Activated T-cell treated with anti-CD3 and anti-CD28 coated beads, Interleukin-2, amount 50 U/mL, for 72 hours (primary cell): ENCODE data around the gene CLDN24. TPM values are rescaled to one million over a fixed set of nuclear protein-coding genes. Genes with fewer than 3 reads are reported as not detected.

Experiments
- ATAC-seq, 2 donors: fragments of 150-1000 bp; cut with Tn5 transposase; replicated peaks in 1 of 2; 2 replicates each; pipeline ENCODE4 v1.10.0; 2021; ENCODE audit warnings: moderate library complexity in 2 of 2, mild to moderate bottlenecking in 1 of 2
- DNase-seq, 2 donors: peaks; one replicate each; pipeline ENCODE4 v3.0.0; 2021 to 2022; ENCODE audit warnings: mixed read lengths in 1 of 2
- H3K27ac Mint-ChIP-seq: one replicate; pipeline ENCODE4 v1.8.0; 2022; ENCODE audit warnings: mild to moderate bottlenecking, moderate library complexity, mixed read lengths
- H3K27me3 Mint-ChIP-seq: one replicate; pipeline ENCODE4 v1.8.0; 2022; ENCODE audit warnings: low read depth, mixed read lengths
- H3K36me3 Mint-ChIP-seq, 2 donors: one replicate each; pipeline ENCODE4 v1.8.0; 2022; ENCODE audit warnings: mixed read lengths in 2 of 2, mild to moderate bottlenecking in 1 of 2; ENCODE audit not compliant: insufficient read depth in 2 of 2
- H3K4me1 Mint-ChIP-seq: one replicate; pipeline ENCODE4 v1.8.0; 2022; ENCODE audit warnings: low read depth, mixed read lengths
- H3K4me3 Mint-ChIP-seq, 2 donors: one replicate each; pipeline ENCODE4 v1.8.0; 2022; ENCODE audit warnings: mild to moderate bottlenecking in 2 of 2, mixed read lengths in 2 of 2, moderate library complexity in 2 of 2
- H3K9me3 Mint-ChIP-seq, 2 donors: one replicate each; pipeline ENCODE4 v1.8.0; 2022; ENCODE audit warnings: mixed read lengths in 2 of 2
- total RNA-seq, 2 donors: library from RNA; stranded (reverse); gene quantifications; one replicate each; pipeline ENCODE4 v1.2.3, GENCODE V29; 2022

CLDN24 gene
- total RNA-seq, 2 donors from 2014 or later, result not detected

DNA sequence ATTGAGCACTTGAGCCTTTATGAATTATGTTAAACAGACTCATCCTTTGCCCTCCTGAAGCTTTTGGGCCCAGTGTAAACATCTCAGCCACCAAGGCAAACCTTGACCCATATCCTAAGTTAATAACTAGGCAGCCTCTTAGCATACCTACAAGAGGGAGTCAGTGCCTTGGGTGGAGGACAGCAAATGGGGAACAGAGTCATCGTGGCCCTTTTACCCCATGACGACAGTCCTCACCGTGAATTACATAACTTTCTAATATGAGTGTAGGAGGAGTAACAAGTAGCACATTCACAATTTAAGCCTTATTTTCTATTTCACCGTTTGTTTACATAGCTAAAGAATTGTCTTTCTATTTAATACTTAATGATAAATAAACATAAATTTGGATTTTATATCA, 18.9 kb downstream of the CLDN24 start:
- Mint-ChIP-seq H3K27me3 (no peaks in the 10 kb centered on the region), H3K9me3 (no peaks in the 10 kb centered on the region), H3K4me3 (no peak overlapping the region), H3K4me1 (no peaks in the 10 kb centered on the region), H3K36me3 (no peaks in the 10 kb centered on the region), H3K27ac (no peak overlapping the region)
- no peak for DNase-seq
- no peak for ATAC-seq

DNA sequence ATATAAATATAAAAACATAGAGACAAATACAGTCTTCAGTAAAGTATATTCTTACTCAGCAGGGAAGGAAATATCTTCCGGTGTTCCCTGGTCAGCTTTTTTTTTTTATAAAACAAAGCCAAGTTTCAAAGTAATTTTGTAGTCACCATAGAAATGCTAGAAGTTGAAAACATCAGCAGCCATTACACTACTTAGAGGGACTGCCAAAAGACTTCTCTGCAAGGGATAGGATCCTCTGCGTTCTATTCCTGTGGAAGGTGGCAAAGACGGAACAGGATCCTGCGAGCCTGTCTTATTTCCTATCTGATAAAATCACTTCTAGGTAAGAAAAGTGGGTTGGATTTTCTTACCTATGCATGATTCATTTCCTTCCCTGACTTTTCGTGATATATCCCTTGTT, 21.6 kb downstream of the CLDN24 start:
- no peak overlapping the region for H3K4me3 Mint-ChIP-seq
- H3K27me3 Mint-ChIP-seq, result no peaks in the 10 kb centered on the region
- no peaks in the 10 kb centered on the region for H3K4me1 Mint-ChIP-seq
- no peaks in the 10 kb centered on the region for H3K9me3 Mint-ChIP-seq
- no peak for DNase-seq
- no peak overlapping the region for H3K27ac Mint-ChIP-seq
- H3K36me3 Mint-ChIP-seq, result no peaks in the 10 kb centered on the region
- no peak for ATAC-seq

DNA sequence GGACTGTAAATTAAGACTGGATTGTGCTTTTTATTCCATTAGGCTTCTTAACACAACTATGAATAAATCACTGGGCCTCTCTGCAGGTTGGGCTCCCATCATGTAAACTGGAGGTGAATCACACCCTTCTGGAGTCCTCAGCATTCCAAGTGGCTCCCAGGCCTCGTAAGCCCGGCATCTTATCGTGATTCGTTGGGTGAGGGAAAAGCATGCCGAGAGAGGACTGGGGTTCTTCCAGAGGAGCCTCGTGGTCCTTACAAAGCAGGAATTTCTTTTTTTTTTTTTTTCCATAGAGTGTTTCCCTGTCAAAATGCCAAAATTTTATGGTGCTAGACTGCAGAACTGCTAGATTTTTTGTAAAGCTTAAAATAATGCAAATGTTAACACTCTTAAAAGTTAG, 22.2 kb downstream of the CLDN24 start:
- Mint-ChIP-seq H3K9me3 (no peaks in the 10 kb centered on the region), H3K4me1 (no peaks in the 10 kb centered on the region), H3K27me3 (no peaks in the 10 kb centered on the region), H3K27ac (no peak overlapping the region), H3K4me3 (no peak overlapping the region), H3K36me3 (no peaks in the 10 kb centered on the region)
- no peak for DNase-seq
- no peak for ATAC-seq

DNA sequence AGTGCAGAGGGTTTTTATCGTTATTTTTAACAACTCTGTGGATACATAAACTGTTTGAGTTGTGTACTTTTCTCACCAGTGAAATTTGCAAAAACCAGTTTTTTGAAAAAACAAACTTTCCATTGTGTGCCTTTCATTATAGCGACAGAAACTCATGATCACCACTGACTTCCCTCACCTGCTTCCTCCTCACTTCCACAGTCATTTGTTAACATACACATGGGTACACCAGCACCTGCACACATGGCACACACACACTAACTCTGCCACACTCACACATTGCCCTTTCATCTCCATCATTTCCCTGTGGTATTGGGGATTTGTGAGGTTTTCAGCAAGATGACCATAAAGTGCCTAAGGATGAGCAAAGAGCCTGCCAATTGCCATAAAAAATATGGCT, 22.8 kb downstream of the CLDN24 start:
- no peak for DNase-seq
- Mint-ChIP-seq H3K27ac (no peak overlapping the region), H3K4me1 (no peaks in the 10 kb centered on the region), H3K36me3 (no peaks in the 10 kb centered on the region), H3K4me3 (no peak overlapping the region), H3K9me3 (no peaks in the 10 kb centered on the region), H3K27me3 (no peaks in the 10 kb centered on the region)
- no peak for ATAC-seq

DNA sequence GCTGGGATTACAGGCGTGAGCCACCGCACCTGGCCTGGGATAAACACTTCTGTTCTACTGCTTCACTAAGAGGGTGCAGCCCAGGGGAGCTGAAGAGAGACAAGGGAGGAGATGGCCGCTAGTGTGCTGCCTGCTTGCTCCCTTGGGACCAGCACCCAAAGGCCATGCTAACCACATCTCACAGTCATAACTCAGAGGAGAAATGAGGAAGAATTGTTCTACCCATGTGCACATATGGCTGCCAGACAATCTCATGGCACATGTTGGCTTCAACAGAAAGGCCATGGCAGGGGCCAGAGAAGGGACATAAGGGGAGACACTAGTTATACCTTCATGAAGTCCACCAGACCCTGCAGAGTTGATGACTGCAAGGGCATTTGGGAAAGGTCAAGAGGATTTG, 24.6 kb downstream of the CLDN24 start:
- Mint-ChIP-seq H3K27me3 (no peaks in the 10 kb centered on the region), H3K4me3 (no peak overlapping the region), H3K27ac (no peak overlapping the region), H3K9me3 (no peaks in the 10 kb centered on the region), H3K4me1 (no peaks in the 10 kb centered on the region), H3K36me3 (no peaks in the 10 kb centered on the region)
- DNase-seq (no peak), ATAC-seq (no peak)

DNA sequence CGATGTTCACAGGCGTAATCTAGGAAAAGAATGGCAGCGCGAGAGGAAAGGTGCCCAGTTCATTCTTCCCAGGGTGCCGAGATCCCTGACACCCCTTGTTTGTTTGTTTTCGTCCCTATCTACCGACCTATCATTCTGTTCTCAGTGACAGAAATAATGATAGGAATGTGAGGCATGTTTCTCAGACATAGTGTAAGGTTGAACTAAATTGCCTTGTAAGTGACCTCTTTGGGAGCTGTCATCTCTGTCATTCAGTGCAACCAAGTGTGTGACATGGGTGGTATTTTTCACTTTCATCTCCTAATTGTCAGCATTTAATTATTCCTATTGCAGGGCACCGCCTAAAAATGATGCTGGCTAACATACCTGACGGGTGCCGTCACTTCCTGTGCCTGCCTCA, 26.5 kb downstream of the CLDN24 start:
- no peaks in the 10 kb centered on the region for H3K4me1 Mint-ChIP-seq
- ATAC-seq, result no peak

DNA sequence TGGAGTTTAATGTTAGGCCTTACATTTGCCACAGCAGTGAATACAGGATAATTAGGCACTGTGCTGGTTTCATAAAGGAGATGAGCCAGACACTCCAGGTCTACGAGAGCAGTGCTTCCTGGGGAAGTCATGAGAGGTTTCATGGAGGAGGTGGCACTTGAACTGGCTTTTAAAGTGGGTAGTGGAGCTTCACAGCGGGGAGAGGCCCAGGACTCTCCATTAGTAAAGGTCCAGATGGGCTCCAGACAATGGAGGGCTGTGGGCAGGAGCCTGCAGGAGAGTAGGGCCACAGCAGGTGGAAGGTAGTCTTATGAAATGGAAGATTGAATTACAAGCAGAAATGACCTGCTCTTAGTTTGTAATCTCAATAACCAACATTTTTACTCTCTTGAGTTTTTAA, 31.2 kb downstream of the CLDN24 start:
- H3K36me3 Mint-ChIP-seq, result no peaks in the 10 kb centered on the region
- H3K4me1 Mint-ChIP-seq, result no peaks in the 10 kb centered on the region
- no peak overlapping the region for H3K4me3 Mint-ChIP-seq
- H3K9me3 Mint-ChIP-seq, result no peaks in the 10 kb centered on the region
- no peak for DNase-seq
- ATAC-seq, result no peak
- no peak overlapping the region for H3K27ac Mint-ChIP-seq
- H3K27me3 Mint-ChIP-seq, result no peaks in the 10 kb centered on the region

More for the DNA sequence above, 26.5 kb downstream of the CLDN24 start:
- no peaks in the 10 kb centered on the region for H3K9me3 Mint-ChIP-seq
- DNase-seq, result no peak
- no peak overlapping the region for H3K27ac Mint-ChIP-seq
- no peaks in the 10 kb centered on the region for H3K27me3 Mint-ChIP-seq
- no peak overlapping the region for H3K4me3 Mint-ChIP-seq
- no peaks in the 10 kb centered on the region for H3K36me3 Mint-ChIP-seq

DNA sequence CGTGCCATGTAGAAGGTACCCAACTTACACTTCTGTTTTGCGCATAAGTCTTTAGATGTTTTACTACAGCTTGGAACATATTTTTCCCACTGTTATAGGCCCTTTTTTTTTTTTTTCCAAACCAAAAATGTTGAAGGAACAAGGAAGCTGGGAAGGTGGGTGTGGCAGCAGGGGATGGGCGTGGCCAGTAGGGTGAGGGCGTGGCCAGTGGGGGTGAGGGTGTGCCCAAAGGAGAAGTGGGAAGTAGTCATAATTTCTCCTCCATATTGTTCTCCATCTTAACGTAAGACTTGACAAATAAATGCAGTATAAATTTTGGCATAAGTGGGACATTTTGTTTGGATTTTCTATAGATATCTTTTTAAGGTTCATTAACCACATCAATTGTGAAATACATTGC, 32.5 kb downstream of the CLDN24 start:
- Mint-ChIP-seq H3K4me3 (no peak overlapping the region), H3K9me3 (no peaks in the 10 kb centered on the region), H3K4me1 (no peaks in the 10 kb centered on the region), H3K27me3 (no peaks in the 10 kb centered on the region), H3K27ac (no peak overlapping the region), H3K36me3 (no peaks in the 10 kb centered on the region)
- no peak for DNase-seq
- ATAC-seq, result no peak

DNA sequence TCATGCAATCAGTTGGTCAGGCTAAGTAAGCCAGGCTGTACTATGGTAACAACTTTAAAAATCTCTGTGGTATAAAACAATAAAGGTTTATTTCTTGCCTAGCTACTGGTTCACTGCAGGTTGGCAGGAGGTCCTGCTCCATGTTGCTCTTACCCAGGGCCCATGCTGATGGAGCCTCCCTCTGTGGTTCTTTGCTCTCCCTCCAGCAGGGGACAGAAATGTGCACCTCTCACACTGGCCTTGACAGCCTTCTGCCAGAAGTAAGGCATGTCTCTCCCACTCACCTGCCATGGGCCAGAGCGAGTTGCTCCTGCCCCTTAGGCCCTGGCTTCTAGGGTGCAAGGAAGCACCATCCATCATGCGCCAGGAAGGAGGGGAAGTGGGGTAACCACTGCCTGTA, 33.3 kb downstream of the CLDN24 start:
- Mint-ChIP-seq H3K27me3 (no peaks in the 10 kb centered on the region), H3K27ac (no peak overlapping the region), H3K4me3 (no peak overlapping the region), H3K4me1 (no peaks in the 10 kb centered on the region), H3K9me3 (no peaks in the 10 kb centered on the region), H3K36me3 (no peaks in the 10 kb centered on the region)
- ATAC-seq (no peak), DNase-seq (no peak)

DNA sequence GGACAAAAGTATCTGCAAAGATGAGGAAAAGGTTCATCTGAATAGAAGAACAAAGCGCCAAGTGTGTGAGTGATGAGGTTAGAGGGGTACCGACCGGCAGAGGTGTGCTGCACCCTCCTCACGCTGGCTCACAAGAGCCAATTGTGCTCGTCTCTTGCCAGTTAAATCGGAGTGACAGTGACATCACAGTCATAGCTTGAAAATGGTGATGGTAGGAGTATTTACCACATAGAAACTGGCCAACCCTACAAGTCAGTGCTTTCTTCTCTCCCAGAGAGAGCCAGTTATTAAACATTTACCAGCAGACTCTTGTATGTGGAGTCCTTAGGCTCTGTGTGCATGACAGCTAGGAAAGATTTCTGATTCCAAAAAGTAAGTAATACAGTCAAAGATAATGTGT, 34.5 kb downstream of the CLDN24 start:
- DNase-seq (no peak), ATAC-seq (no peak)
- Mint-ChIP-seq H3K4me3 (no peak overlapping the region), H3K36me3 (no peaks in the 10 kb centered on the region), H3K9me3 (no peaks in the 10 kb centered on the region), H3K27ac (no peak overlapping the region), H3K4me1 (no peaks in the 10 kb centered on the region), H3K27me3 (no peaks in the 10 kb centered on the region)

DNA sequence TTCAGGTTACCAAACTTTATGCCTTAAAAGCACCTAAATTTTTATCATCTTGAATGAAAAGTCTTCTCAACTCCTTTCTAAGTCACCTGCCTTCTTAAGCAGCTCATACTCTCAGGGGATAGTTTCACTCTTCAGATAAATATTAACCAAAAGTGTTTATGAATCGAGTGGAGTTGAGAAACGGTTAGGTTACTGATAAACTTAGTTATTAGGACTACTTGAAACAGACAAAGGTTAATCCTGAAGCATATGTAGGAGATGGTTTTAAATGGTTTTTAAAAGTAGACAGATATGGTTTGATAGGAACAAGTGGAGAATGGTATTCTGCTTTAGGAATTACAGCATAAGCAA, 34.9 kb downstream of the CLDN24 start:
- no peak overlapping the region for H3K27ac Mint-ChIP-seq
- H3K4me1 Mint-ChIP-seq, result no peaks in the 10 kb centered on the region
- ATAC-seq (no peak), DNase-seq (no peak)
- no peak overlapping the region for H3K4me3 Mint-ChIP-seq
- no peaks in the 10 kb centered on the region for H3K36me3 Mint-ChIP-seq
- H3K27me3 Mint-ChIP-seq, result no peaks in the 10 kb centered on the region
- no peaks in the 10 kb centered on the region for H3K9me3 Mint-ChIP-seq

DNA sequence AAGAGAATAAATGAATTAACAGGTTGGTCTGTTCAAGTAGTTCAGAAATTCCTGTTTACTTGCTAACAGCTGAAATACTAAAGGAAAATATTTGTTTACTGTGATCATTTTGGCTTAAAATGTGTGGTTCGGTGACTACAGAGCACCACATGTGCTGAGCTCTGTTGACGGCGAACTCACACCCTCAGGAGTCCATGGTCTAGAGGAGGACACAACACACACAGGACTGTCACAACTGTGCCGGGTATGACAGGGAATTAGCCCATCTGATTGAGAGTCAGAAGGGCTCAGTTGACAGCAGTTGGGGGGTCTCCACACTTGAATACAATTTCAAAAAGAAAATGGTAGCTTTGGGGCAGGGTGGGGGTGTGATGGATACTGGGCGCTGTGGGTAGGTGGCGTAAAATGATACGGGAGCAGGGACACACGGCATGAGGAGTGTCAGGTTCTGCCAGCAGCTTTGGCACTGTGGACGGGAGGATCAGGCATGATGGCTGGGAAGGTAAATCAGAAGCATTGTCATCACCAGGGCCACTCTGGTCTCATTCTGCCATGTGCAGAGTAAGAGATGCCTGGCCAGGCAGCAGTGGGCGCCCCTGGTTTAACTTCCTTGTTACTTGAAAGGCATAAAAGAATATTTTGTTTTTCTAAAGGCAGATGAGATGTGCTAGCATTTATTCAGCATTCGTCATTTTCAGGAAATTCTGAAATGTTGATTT, 35.5 kb downstream of the CLDN24 start:
- no peak for ATAC-seq
- Mint-ChIP-seq H3K36me3 (no peaks in the 10 kb centered on the region), H3K27ac (no peak overlapping the region), H3K4me3 (no peak overlapping the region), H3K9me3 (no peaks in the 10 kb centered on the region), H3K4me1 (no peaks in the 10 kb centered on the region), H3K27me3 (no peaks in the 10 kb centered on the region)
- DNase-seq, result no peak

DNA sequence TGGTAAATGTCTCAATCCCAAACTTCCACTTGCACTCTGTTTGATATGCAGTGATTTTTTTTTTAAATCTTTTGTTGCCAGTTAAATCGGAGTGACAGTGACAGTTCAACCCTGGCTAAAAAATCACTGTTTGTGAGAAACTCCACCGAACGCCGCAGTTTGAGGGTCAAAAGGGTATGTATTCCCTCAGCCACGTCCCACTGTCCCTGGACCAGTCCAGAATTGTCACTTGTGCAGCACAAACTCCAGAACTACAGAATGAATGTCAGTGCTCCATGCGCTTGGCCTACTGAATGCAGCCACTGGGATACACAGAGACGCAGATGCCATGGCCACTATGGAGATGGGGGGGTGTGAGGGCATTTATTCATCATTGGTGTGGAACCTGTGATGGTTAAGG, 36.3 kb downstream of the CLDN24 start:
- DNase-seq, result no peak
- Mint-ChIP-seq H3K4me3 (no peak overlapping the region), H3K27me3 (no peaks in the 10 kb centered on the region), H3K36me3 (no peaks in the 10 kb centered on the region), H3K4me1 (no peaks in the 10 kb centered on the region), H3K9me3 (no peaks in the 10 kb centered on the region), H3K27ac (no peak overlapping the region)
- no peak for ATAC-seq

DNA sequence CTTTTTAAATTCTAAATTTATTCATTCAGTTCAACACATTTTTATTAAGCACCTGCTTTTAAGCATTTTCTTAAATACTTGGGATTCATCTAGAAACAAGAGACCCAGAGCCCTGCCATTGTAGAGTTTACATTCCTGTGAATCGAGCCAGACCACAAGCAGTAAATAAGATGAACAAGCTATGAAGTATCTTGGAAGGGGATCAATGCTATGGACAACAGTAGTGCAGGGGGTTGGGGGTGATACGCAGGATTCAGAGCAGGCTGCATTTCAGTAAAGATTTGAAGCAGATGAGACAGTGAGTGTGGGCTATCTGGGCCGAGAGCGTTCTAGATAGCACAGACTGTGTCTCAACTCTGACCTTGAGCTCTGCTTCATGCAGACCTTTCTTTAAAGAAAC, 37.3 kb downstream of the CLDN24 start:
- Mint-ChIP-seq H3K27ac (no peak overlapping the region), H3K27me3 (no peaks in the 10 kb centered on the region), H3K4me3 (no peak overlapping the region), H3K4me1 (no peaks in the 10 kb centered on the region), H3K36me3 (no peaks in the 10 kb centered on the region), H3K9me3 (no peaks in the 10 kb centered on the region)
- DNase-seq (no peak), ATAC-seq (no peak)
